GM23338 (cell line): ENCODE results near the gene ARID3B.

ENCODE experiments used
- CTCF ChIP-seq, 2 experiments: fragments of 200-600 bp in 1 of 2; sonication (generic) in 1 of 2; conservative IDR thresholded peaks; 2 replicates each; pipeline versions ENCODE4 v1.5.1 to v1.6.1; 2016 to 2017; ENCODE audit warnings: antibody characterized with exemption in 2 of 2, low read depth in 2 of 2, mild to moderate bottlenecking in 2 of 2, moderate library complexity in 1 of 2
- POLR2AphosphoS5 ChIP-seq: IDR thresholded peaks from 2 replicates; pipeline ENCODE4 v1.6.1; 2016; ENCODE audit warnings: antibody characterized with exemption, low read depth

GRCh38 chr15:74549816-74550215 is 8.8 kb downstream of the ARID3B start:
- TF ChIP-seq CTCF (conservative IDR thresholded peaks at IDR 0.05; ENCODE audit: low read depth in 2 of 2) (no peak), POLR2AphosphoS5 (no peak)
